Activated T-cell treated with anti-CD3 and anti-CD28 coated beads, Interleukin-2, amount 50 U/mL, for 1 hour (primary cell): ENCODE data around the gene MED27.

Experiments
- DNase-seq: peaks from one replicate; pipeline ENCODE4 v3.0.0-alpha.2; 2020

Gene MED27

DNA sequence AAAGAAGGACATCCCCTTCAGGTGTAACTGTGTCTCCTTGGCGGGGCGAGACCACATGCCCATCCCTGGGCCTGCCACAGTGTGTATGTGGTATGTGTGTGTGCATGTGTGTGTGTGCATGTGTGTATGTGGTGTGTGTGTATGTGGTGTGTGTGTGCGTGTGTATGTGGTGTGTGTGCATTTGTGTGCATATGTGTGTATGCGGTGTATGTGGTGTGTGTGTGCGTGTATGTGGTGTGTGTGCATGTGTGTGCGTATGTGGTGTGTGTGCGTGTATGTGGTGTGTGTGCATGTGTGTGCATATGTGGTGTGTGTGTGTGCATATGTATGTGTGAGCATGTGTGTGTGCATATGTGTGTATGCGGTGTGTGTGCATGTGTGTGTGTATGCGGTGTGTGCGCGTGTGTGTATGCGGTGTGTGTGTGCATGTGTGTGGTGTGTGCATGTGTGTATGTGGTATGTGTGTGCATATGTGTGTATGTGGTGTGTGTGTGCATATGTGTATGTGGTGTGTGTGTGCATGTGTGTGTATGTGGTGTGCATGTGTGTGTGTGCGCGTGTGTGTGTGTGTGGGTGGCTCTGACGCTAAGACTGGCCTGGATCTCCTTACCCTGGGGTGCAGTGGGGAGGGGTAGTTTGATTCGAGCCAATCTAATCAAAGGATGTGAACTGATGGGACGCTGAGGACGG lies 231.9 kb downstream of the MED27 start:
- DNase-seq = no peak

DNA sequence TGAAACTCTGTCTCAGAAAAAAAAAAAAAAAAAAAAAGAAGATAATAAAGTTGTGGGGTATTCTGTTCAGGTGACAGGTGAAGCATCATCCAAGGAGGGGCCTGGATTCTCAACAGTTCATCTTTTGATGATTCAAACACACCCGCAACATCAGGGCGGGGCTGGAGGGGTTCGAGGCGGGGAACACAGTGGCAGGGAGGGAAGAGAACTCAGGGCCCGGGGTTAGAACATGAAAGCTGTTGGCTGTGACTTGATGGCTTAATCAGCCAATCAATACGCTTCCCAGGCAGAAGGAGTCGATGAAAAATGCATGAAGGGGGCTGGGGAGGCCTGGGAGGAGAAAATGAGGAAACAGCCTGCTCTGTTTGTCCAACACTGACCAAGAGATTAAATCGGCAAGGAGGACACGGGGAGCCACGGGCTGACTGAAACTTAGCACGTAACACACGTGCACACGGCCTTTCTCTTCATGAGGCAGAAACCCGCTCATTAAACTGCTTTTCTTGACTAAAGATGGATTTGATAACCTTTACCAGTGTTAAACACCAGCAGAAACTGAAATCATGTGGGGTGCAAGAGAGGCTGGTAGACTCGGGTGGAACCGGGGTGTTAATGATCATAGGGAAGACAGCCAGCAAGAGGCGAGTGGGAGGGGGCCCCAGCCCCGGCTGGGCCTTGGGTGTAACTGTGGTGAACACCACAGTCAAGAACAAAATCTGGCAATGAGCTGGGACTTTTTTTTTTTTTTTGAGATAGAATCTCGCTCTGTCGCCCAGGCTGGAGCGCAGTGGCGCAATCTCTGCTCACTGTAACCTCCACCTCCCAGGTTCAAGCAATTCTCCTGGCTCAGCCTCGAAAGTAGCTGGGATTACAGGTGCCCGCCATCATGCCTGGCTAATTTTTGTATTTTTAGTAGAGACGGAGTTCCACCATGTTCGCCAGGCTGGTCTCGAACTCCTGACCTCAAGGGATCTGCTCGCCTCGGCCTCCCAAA lies 234.1 kb downstream of the MED27 start:
- no peak for DNase-seq

DNA sequence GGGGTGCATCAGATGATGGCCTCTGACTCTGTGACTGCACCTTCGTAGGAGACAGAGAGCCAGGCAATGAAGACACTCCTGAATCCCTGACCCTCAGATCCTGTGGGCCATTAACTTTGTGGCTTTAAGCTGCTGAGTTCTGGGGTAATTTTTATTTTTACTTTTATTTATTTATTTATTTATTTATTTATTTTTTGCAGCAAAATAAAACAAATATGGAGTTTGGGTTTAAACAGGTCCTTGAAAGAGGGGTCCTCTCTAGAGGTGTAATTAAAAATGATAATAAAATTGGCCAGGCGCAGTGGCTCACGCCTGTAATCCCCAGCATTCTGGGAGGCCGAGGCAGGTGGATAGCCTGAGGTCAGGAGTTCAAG lies 234.9 kb downstream of the MED27 start:
- DNase-seq = no peak

DNA sequence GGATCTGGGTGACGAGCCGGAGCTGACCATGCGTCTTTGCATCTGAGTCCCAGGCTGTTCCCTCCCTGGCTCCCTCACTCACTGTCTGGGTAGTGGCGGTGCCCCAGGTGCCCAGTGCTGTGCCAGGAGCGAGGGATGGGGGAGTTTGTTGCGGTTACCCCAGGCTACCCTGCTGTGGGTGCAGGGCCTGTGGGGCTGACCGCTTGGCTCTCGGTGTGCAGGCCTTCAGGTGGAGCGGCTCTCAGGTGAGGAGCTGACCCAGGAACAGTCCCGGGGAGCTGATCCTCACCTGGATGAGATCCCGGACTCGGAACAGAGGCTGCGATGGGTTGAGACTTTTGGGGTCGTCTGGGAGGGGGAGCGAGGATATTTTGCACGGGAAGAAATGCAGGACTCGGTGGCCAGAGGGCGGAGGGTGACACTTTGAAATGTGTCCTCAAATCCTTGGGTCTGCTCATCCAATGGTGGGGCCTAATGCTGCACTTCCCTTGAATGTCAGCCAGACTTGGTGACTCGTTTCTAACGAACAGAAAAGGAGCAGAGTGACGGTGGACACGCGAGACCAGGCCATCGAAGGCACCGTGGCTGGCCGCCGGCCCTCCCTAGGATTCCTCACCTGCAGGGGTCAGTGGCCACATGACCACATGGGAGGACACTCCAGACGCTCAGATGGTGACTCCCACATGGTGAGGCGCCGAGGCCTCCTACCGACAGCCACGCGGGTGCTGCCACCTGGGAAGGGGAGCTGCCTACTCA lies 235.5 kb downstream of the MED27 start:
- no peak for DNase-seq

DNA sequence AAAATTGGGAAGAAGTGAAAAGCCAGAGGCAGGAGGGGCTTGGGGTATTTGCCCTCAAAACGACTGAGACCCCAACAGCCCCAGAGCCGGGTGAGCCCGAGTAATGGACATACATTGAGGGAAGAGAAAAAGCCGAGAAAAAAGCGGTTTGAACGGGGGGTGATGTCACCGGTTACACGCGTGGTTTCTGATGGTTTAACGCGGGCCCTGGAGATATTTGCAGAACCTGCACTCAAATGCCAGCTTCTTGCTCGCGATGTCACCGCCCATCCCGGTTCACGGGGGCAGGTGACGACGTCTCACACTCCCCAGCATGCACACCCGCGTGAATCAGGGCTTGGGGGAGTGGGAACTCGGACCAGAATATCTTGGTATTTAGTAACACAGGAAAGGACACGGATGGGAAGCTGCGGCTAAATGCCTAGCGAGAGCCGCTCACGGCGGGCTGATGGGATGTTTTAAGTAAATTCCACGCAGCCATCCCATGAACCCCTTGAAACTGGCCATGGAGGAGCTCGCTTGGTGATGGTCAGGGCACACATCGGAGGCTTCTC lies 237.8 kb downstream of the MED27 start:
- no peak for DNase-seq

DNA sequence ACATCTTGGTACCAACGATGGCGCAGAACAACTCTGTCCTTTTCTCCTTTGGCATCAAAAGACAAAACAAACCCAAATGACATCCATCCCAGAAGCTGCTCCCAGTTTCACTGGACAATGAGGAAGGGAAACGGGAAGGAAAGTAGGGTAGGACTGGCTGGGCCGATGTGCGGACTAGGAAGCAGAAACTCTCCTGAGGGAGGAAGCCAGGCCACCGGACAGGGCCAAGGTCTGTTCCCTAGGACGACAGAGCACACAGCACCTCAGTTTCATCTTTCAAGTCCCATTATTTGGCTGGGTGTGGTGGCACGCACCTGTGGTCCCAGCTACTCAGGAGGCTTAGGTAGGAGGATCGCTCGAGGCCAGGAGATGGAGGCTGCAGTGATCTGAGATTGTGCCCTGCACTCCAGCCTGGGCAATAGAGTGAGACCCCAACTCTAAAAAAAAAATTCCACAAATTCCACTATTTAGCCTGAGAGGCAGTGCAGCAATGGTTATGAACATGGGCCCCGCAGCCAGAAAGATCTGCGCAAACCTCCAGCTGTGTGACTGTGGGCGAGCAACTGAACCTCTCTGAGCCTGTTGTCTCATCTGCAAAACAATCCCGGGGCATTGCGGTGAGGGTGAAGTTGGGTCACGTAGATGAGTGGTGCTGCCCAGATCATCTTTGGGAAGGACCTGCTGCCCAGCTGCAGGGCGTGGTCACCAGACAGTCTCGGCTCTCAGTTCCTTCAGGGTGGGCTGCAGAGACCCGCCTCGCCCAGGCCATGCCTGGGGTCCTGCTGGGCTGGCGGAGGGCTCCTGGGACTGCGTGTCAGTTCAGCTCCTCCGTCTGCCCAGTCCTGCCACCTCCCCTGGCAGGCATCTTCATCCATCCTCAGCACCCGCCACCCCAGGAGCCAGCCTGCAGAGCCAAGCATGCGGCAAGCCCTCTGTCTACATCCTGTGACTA lies 238.6 kb downstream of the MED27 start:
- no peak for DNase-seq

- DNase-seq = no peak
Observed at GRCh38 chr9:131840220-131840619, 239.4 kb downstream of the MED27 start.

DNA sequence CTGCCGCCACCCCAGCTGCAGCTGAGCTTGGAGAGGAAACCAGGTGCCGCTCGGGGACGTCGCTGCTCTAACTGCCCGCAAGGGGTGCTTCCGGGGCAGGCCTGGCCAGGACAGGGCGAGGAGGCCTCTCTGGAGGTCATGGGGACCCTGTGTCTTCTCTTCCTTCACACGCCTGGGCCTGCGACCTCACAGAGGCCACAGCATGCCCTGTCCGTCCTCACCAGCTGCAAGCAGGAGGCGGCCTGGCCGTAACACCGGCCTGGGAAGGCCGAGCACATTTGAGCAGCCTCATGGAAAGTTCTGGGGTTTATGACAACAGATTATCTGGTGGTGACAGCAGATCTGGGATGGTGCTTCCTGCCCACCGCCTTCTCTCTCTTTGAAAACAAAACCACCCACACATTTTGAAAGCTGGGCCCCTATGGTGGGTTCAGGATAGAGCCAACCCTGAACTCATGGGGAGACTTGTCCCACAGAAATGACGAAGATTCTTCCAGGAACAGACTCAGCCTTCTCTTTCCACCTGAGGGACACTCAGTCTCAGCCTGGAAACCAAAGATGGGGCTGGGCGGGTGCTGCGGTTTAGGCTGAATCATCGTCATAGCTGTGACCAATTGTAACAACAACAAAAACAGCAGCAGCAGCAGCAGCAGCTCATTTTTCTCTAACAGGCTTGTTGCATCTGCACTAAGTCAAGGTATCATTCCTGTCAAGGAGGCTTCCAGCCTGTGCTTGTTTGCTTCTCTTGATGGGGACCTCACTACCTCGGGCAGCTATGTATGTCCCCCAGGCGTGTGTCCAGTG lies 240.2 kb downstream of the MED27 start:
- peak; percentile 62 for DNase-seq

- DNase-seq = no peak
Observed at GRCh38 chr9:131838530-131839280, 241.0 kb downstream of the MED27 start.

DNA sequence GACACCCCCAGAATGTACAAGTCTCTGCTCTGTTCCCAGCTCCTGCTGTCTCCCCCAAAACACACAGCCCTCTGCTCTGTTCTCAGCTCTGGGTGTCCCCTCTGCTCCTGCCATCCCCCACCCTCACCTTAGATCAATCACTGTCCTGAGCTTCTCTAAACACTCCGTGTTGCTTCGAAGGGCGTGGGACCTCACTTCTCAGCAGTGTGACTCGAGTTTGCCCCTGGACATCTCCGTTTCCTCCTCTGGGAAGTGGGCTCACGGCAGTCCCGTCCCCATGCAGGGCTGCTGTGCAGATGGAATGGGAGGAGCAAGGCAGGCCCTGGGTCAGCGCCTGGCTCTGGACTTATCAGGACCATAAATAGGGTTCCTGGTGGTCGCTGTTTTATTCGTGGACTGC lies 241.8 kb downstream of the MED27 start:
- DNase-seq = no peak

DNA sequence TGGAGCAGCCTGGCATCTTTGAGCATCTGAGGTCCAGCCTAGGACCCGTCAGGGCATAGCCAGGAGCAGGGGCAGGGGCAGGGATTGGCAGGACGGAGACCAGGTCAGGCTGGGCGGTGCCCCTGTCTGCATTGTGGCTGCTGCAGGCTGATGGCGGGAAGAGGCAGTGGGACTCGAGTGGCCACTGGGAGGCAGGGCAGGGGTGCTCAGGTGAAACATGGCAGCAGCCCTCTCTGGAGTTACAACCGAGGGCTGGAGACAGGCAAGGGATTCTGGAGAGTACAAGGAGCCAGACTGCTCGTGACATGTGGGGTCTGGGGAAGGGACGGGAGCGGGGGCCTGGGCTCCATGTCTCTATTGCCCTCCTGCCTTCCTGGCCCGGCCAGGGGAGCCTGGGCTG lies 242.4 kb downstream of the MED27 start:
- DNase-seq = no peak

DNA sequence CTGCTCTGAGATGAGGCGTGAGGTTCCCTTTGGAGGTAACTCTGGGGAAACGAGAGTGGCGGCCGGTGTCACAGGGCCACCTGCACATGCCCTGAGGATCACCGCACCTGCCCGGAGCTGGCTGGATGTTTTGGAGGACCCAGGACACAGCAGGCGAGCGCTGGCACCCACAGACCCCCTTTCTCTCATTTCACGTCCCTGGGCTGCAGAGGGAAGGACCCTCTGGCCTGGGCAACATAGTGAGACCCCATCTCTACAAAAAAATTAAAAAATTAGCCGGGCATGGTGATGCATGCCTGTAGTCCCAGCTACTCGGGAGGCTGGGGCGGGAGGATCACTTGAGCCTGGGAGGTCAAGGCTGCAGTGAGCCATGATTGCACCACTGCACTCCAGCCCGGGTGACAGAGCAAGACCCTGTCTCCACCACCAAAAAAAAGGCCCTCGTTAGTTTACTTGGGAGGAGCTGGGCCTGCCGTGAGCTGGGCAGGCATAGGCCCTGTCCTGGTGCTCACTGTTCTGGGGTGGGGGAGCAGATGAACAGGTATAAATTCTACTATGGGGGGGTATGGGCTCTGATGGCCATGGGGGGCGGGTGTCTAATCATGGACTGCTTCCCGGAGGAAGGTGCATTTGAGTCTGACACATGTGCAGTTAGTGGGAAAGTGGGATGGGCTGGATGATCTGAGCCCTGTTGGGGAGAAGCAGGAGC lies 242.9 kb downstream of the MED27 start:
- no peak for DNase-seq

DNA sequence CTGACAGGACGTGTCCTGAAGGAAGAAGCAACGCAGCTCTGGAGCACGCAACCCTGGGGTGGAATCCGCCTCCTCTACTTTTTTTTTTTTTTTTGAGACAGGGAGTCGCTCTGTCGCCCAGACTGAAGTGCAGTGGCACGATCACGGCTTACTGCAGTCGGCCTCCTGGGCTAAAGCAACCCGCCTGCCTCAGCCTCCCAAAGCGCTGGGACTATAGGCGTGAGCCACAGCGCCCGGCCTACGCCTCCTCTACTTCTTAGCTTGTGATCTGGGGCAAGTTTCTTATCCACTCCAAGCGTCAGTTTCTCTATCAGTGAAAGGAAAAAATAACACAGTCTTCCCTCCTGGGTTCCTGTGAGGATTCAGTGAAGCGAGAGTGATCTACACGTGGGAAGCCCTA lies 243.6 kb downstream of the MED27 start:
- no peak for DNase-seq

DNA sequence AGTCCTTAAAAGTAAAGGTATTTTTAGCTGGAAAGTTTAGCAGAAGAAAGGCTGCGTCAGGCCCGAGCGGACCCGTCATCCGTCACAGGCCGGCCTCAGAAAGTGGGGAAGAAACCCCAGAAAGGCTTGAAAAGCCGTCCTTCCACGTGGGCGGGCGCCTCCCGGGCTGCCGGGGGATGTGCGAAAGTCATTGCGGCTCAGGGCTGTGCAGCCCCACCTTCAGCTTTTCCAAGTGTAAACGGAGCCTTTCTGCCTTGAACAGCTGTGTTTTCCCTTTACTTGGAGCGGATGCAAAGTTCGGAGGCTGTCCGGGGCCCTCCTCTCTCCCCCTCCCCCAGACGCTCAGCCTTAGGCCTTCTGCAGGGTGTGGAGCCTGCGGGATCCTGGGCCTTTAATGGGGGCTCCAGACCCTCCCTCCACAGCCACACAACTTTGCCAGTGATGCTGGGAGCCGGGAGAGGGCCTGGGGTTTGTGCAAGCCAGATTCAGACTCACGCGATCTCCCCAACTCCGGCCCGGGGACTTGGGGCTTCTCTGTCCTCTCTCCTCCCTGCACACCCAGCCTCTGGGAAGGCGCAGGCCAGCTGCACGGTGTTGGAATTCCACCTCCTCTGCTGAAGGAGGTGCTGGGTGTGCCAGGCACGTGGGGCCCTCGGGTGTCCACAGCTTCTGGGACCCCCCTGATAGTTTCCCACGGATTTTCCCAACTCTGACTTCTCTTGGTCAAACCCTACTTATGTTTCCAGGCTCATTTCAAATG lies 244.3 kb downstream of the MED27 start:
- no peak for DNase-seq

- no peak for DNase-seq
Observed at GRCh38 chr9:131834721-131835120, 244.9 kb downstream of the MED27 start.

DNA sequence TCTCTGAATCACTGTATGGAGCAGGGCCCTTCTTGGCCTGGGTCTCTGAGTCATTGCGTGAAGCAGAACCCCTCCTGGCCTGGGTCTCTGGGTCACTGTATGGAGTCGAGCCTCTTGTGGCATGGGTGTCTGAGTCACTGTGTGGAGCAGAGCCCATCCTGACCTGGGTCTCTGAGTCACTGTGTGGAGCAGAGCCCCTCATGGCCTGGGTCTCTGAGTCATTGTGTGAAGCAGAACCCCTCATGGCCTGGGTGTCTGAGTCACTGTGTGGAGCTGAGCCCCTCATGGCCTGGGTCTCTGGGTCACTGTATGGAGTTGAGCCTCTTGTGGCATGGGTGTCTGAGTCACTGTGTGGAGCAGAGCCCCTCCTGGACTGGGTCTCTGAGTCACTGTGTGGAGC lies 245.8 kb downstream of the MED27 start:
- no peak for DNase-seq

GRCh38 chr9:131833083-131833482 lies 246.6 kb downstream of the MED27 start:
- DNase-seq = no peak

- no peak for DNase-seq
Observed at GRCh38 chr9:131831380-131832165, 248.1 kb downstream of the MED27 start.
